Left cardiac atrium (tissue), 4 donors: ENCODE data around the gene PLXDC2. TPM values are rescaled to one million over a fixed set of nuclear protein-coding genes. Genes with fewer than 3 reads are reported as not detected.

Source experiments
- ATAC-seq, 2 donors: fragments of 200-7000 bp; cut with Tn5 transposase; one replicate each; pipeline ENCODE4 v1.9.1; 2020; ENCODE audit warnings: mild to moderate bottlenecking in 2 of 2, moderate library complexity in 2 of 2
- DNase-seq: peaks from one replicate; pipeline ENCODE4 v3.0.0-alpha.2; 2020
- intact Hi-C, 2 donors: fragments of 100-400 bp; cut with DNase I; formaldehyde crosslinking; loops; one replicate each; pipeline versions ENCODE4 v1.14.1 to v1.15.1; 2022 to 2023
- total RNA-seq, 2 donors: library from RNA; stranded (reverse); fragmentation: NEBNext Ultra II Directional; extraction: Animal tissue kit (Norgen Biotek cat#: 25700); gene quantifications; one replicate each; pipeline ENCODE4 v1.2.1, GENCODE V29; 2021
- donor health status: DM: no; HTN: yes; CAD: no.
- donor health status: DM: no; HTN: yes; CAD: no; lungs with severe emphysema.
- donor health status: DM: yes; HTN: yes; CAD: no.
- donor health status: Dilated cardiomyopathy.

PLXDC2 gene
- total RNA-seq, 2 donors from 2014 or later: 19.8 to 25.3 TPM

DNA sequence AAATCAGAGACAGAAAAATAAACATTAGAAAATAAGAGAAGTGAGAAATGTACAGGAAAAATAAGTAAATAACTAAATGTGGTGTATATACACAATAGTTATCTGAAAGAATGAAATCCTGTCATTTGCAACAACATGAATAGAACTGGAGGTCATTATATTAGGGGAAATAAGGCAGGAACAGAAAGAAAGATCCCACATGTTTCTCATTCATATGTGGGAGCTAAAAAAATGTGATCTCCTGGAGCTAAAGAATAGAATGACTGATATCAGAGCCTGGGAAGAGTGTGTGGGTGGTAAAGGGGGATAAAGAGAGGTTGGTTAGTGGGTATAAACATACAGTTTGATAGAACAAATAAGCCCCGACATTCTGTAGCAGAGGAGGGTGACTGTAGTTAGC lies 27.3 kb downstream of the PLXDC2 start:
- intact Hi-C loops: no loop called here
- DNase-seq (no peak), ATAC-seq (no peak)

DNA sequence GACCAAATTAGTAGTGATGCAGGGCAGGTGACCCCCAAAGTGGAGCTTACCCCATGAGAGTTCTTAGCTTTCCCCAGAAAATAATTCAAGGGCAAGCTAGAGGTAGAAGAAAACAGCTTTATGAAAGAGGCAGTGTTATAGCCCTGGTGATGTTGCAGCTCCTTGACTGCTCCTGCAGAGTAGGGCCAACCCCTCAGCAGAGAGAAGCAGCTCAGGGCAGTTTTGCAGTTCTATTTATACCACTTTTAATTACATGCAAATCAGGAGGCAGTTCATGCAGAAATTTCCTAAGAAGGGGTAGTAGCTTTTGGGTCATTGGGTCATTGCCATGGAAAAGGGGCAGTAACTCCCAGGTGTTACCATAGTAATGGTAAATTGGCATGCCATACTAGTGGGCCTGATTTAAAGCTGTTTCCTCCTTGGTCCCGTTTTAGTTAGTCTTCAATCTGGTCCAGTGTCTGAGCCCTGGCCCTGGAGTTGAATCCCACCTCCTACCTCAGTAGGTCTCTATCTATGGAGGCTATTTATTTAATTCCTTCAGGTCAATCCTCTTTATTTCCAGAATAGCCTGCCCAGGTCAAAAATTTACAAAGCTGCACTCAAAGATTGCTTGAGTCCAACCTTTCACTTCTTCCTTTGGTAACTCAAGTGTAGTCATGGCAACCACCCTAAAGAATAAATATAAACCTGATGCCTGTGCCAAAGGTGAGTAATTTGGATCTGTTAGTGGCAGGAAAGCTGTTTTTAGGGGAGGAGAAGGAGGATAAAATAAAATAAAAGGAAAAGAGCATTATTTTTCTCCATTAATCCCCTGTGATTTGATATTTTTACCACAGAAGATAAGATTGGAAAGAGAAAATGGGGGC lies 29.5 kb downstream of the PLXDC2 start:
- intact Hi-C loops: no loop called here
- DNase-seq (no peak), ATAC-seq (peak in 1 of 2 donors; percentile 65)

DNA sequence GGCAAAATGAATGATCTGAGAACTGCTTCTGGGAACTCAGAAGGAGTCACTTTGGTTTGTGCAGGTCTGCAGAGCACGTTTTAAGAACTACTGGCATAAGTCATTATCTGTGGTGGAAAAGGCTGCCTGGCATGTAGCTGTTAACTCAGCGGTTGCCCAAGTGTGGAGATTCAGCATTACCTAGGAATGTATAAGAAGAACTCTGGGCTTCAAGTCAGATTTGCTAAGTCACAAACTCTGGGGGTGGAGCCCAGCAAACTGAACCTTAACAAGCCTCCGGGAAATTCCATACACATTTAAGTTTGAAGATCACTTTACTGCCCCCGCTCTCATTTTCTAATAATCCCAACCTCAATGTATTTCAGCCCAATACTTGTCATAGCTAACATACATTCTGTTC lies 31.1 kb downstream of the PLXDC2 start:
- intact Hi-C loops: no loop called here
- DNase-seq (no peak), ATAC-seq (peak in 1 of 2 donors; percentile 72)

DNA sequence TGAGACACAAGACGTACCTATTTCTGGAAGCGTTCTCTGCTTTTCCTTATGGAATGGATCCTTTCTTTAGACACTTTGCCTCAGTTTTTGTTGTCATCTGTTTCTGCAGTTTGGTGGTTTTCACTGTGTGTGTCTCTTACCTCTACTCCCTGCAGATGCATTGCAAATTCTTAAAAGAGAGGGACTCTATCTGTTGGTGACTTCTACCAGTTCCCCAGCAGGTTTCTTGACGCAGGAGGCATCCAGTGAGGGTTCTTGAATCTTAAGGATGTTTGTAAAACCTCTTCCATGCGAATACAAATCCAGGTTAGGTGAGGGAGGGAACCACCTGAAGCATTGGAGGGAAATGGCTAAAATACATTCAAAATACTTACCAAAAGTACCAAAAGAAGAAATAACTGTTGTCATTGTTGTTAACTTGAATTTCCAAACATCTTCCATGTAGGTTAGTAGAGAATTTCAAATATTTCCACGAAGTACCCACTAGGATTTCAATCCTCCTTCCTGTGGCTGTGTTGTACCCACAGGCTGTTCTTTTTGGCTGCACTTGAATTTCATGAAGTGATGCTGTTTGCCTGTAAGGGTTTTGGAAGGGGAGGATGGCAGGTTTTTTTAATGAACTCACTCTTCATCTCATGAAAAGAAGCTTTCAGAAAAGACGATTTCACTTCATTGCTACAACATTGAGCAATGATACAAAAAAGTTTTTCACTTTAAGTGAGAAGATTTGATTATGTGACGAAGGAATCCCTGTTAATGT lies 32.2 kb downstream of the PLXDC2 start:
- intact Hi-C loops: no loop called here
- no peak for ATAC-seq

DNA sequence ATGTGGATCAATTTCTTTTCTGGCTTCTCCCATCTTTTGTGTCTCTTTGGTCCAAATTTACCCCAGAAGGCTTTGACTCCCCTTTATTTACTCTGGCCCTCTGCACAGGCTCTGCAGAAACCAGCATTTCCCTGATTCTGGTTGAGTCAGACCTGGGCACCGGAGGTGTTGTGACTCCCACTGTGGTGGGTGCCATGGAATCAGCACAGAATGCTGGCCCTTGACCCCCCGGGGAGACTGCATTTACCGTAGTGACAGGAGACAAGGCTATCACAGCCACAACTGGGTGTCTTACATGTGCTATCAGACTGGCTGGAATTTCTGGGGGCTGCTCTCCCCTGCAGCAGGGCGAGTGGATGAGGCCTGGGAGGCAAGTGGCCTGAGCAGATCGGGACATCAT lies 37.6 kb downstream of the PLXDC2 start:
- DNase-seq (no peak), ATAC-seq (no peak)
- intact Hi-C loops: no loop called here

More for the DNA sequence above, 32.2 kb downstream of the PLXDC2 start:
- no peak for DNase-seq

DNA sequence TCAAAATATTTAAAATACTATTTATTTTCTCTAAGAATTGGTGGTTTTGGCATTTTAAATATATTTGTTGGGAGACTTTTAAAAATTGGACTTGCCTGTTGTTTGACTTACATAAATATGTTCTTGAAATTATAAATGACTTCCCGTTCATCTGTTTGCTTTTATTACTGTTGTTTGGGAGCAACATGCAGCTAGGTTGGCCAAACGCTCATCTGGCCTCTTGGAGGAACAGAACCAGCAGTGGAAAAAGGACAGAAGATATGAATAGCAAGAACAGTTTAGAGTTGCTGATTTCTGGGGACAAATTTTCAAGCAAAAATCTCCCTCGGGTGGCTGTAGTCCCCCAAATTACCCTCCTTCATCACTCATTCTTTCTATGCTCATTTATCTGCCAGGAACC lies 41.6 kb downstream of the PLXDC2 start:
- intact Hi-C loops: no loop called here
- no peak for ATAC-seq
- no peak for DNase-seq

DNA sequence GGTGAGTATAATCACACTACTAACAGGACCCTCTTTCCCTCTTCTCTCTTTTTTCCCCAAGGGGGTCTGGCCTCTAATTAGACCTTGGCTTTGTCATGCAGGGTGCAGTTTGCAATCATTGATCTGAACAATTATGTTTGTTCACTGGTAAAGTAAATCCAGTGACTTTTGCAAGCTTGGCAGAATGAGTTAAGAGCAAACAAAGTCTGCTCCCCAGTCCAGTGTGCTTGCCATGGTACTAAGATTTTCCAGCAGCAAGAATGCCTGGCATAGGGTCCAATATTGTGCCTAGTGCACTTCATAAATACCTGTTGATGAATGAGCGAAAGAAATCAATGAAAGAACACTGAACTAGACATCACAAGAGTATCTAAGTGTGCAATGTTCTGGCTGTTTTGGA lies 43.9 kb downstream of the PLXDC2 start:
- ATAC-seq: no peak
- DNase-seq: no peak
- intact Hi-C loops: no loop called here

DNA sequence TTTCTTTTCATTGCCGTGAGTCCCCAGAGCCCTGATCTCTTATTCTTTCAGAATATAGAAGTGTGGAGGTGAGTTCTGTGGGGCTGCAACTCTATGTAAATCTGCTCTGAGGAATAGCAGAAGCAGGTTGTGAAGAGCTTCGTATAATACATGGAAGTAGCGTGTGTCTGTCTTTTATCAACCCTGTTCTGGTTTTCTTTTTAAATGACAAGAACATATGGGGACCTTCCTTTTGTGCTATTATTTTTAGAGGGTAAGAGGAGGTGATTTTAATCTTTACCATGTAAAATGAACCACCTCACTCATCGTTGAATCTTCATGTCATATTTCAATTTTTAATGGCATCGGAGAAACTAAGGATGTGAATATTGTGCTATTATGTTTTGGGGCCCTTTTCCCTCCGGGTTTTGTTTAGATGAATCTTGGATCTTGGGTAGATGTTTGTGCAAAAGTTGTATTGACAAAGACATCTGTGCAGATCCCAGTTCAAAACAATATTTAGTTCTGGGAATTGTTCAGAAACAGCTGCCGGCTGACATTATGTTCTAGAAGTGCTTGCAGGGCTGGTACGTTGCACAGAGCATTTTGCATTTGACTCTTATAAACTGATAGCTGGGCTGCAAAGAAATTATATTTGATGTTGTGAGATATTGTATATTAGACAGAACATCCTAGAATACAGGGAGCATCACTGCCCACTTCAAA lies 46.7 kb downstream of the PLXDC2 start:
- intact Hi-C loops: no loop called here
- no peak for ATAC-seq

DNA sequence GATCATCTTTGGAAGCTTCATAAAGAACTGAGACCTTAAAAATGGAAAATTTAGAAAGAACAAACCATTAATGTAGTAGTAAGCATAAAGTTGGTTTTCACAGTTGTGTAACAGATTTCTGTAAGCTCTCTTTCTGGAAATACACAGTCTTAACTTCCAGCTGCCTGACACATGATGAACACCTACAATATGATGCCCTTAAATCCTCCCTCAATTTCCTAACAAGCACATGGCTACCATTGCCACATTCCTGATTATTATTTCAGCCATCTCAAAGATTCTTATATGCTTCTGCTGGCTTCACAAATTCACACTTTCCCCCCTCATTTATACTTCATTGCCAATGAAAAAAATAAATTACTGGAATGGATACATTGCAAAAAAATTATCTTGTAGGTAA lies 49.4 kb downstream of the PLXDC2 start:
- DNase-seq (no peak), ATAC-seq (no peak)
- intact Hi-C loops: no loop called here

More for the DNA sequence above, 46.7 kb downstream of the PLXDC2 start:
- no peak for DNase-seq

DNA sequence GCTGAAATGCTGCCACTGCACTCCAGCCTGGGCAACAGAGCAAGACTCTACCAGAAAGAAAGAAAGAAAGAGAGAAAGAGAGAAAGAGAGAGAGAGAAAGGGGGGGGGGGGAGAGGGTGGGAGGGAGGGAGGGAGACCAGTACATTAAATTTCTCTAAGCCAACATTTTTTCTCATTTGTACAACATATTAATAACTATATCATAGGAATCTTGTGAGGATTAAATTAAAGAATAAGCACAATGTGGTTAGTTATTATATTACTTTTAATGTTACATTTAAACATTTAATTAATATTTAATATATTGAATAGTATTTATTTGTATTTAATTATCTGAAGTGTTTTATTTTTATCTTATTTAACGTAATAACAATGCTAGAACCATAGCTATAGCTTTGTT lies 53.1 kb downstream of the PLXDC2 start:
- intact Hi-C loops: no loop called here
- DNase-seq: no peak
- ATAC-seq: no peak

DNA sequence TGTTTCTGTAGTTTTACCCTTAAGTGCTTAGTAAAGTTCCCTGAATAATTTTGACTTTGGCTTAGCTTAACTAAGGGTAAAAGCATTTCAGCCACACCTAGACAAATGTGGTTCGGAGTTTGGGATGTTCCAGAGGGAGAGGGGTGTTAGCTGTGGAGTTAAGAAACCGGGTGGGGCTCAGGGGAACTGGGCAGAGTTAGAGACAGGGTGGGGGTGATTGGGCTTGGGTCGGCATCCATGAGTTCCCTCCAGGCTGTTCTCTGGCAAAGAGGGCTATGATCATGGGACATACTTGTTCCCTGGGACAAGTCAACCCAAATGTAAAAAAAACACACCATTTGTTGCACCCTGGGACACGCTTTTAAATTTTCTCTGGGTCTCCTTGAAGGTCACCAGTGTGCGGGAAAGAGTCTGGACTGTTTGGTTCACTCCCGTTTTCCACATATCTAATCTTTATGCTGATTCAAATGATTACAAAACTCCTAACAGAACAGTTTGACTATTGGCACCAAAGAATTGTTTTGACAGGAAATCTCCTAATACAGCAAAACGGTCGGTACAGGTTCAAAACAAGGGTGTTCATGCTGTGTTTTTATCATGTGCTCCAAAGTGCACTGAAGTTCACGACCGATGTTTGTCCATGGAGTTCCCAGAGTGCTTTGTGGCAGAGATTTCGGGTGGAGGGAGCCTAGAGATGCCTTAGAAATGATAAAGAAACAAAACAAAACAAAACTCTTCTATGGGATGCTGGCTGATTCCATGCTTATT lies 56.5 kb downstream of the PLXDC2 start:
- ATAC-seq (no peak), DNase-seq (no peak)
- intact Hi-C loops: no loop called here

DNA sequence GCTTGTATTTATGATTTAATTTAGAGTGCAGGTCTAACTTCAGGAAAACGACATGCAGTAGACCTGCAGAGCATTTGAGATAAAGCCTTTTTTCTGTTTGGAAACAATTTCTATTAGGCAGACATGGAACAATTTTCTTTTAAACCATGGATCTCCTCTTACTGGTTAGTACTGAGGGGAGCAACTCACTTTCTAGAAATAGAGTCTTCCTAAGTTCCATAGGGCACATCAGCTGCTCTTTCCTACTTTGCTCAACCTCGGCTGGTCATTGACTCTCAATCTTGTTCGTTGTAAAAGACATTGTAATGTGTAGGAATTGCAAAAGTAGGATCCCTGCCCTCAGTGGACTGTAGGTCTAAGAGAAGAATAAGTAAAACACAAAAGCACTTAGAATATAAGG lies 58.0 kb downstream of the PLXDC2 start:
- ATAC-seq: no peak
- intact Hi-C loops: no loop called here

DNA sequence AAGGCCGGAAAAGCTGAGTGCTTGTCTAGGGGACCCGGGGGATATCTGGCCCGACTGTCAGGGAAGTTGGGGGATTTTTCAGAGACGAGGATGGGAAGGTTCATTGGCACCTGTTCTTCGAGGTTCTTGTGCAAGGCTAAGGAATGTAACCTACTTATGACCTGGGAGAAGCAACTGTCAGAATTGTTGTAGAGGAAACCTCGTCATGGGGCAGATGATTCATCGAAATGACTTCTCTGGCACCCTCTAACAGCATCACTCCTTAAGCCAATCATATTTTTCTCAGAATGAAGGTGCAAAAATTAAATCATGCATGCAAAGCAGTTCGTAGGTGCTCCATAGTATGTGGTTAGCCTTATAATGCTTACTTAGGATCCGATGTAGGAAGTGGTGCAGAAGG lies 58.6 kb downstream of the PLXDC2 start:
- intact Hi-C loops: no loop called here
- DNase-seq (no peak), ATAC-seq (peak; percentile 34 to 72)

More for the DNA sequence above, 58.0 kb downstream of the PLXDC2 start:
- DNase-seq: no peak

DNA sequence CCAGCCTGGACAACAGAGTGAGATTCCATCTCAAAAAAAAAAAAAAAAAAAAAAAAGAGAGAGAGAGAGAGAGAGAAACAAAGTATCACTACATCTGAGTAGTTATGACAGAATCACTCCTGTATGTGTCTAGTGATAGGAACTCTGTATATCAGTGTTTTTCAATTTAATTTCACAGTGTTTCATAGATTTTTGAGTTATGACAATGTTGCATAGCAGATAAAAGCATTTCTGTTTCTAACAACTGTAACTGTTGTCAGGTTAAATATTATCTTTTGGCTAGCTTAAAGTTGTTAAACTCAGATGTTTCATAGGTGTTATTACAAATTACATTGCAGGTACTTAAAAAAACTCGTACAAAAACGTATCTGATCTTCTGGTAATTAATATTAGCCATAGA lies 60.3 kb downstream of the PLXDC2 start:
- no peak for DNase-seq
- peak in 1 of 2 donors; percentile 52 for ATAC-seq
- intact Hi-C loops: no loop called here

DNA sequence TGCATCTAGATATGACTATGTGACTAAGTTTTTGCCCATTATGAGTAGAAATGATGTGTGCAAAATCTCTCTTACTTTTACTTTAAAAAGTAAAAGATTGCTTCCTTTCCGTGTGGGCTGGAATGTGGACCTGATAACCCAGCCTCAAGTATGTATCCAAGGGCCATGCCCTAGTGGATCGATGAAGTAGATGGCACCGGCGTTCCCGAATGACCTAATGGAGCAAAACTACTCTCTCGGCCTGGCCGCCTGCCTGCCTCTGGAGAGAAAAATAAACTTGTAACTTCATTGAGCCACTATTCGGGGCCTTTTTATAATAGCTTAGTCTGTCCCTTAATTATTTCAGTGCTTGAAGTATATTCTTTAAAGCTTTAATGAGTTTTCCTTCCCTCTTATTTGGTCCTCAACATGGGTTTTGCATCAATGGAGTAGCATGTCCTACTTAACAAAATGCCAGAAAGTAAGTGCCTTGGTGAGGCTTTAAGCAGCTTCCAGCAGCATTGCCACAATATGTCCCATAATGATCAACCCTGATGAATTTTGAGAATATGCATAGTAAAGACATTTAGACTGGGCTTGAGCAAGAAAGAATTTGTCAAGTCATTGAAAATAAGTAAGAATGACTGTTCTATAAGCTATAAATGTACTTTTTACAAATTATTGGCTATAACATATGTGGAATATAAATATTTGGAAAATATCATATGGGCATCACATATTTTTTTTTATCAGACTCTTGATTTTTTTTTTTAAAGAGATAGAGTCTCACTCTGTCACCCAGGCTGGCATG lies 61.4 kb downstream of the PLXDC2 start:
- intact Hi-C loops: no loop called here
- ATAC-seq (peak in 1 of 2 donors; percentile 49), DNase-seq (peak; percentile 43)

DNA sequence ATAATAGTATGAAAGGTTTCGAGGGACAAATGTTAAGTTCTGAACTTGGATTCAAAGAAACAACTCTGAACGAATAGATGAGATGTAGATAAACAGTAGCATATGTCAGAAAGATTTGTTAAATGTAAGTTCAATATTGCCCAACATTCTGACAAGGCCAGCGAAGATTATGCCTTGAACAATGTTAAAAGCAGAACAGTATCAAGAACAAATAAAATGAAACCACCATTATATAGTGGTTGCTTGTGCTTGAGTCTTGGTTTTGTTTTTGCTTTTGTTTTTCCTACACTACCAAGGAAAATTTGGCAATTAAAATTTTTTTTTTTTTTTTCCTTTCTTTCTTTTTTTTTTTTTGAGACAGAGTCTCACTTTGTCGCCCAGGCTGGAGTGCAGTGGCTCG lies 66.4 kb downstream of the PLXDC2 start:
- intact Hi-C loops: no loop called here
- no peak for DNase-seq
- ATAC-seq: no peak

DNA sequence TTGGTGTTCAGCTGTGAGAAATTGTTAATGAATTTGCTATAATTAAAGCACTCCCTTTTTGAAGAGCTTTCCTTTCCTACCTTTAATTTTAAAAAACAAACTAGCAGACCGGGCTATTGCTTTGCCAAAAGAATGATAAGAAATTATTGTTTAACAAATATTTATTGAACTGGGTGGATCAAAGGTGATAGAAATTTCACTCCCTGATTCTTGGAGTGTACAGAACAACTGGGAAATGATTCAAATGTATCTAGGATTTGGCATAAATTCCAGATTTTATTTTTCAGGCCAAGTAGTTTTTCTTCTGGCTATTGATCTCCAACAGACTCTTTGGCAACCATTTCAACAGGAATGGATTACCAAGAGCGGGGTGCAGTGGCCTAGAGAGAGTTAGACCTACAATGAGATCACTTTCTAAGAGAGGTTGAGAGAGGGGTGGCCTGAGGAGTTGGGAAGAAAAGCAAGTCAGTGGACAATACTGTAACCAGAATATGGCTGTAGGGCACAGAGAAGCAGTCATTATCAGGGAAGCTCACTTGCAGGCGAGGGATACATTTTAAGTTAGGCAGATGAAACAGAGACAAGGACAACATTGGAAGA lies 71.9 kb downstream of the PLXDC2 start:
- intact Hi-C loops: no loop called here
- ATAC-seq (no peak), DNase-seq (no peak)

DNA sequence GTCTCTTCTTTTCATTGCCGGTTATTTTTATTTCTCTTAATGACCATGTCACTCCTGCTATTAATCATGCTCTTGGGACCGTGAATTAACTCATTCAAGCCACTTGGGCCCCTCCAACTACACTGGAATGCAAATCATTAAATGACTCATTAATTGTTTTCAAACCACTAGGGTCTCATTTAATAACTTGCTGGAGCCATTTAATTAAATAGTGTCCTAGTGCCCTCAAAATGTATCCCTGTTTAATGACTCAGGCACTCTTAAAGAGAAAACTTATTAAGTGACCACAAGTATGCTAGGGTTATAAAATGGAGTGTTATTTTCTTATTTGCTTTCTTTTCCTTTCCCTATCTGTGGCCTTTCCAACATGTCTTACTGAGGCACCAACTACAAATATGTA lies 73.0 kb downstream of the PLXDC2 start:
- intact Hi-C loops: no loop called here
- no peak for DNase-seq

More for the DNA sequence above, 73.0 kb downstream of the PLXDC2 start:
- no peak for ATAC-seq
